H1 (cell line): ENCODE data around the gene TSR1. TPM values are rescaled to one million over a fixed set of nuclear protein-coding genes. Genes with fewer than 3 reads are reported as not detected.

Experiments
- HDAC6 ChIP-seq: IDR thresholded peaks from one replicate; pipeline ENCODE4 v1.7.1; 2012; ENCODE audit warnings: low read depth, mild to moderate bottlenecking, inconsistent platforms, low read length, moderate library complexity
- KDM1A ChIP-seq: fragments of 200-600, 300-600 bp; sonication (generic); IDR thresholded peaks from 2 replicates; pipeline ENCODE4 v1.7.1; 2016; ENCODE audit warnings: mild to moderate bottlenecking, low read length, borderline replicate concordance
- TEAD4 ChIP-seq: IDR thresholded peaks from 2 replicates; pipeline ENCODE4 v1.6.1; 2012; ENCODE audit warnings: low read depth, low read length, inconsistent platforms, mixed read lengths
- ZNF274 ChIP-seq: IDR thresholded peaks from 2 replicates; pipeline ENCODE4 v1.7.0; 2012; ENCODE audit warnings: low read length, borderline replicate concordance; ENCODE audit errors: extremely low read depth
- polyA plus RNA-seq, 7 experiments: library from polyadenylated mRNA; depleted of rRNA in 3 of 7; stranded (reverse) in 5 of 7; unstranded in 2 of 7; fragments of >200 nt in 5 of 7; fragments of 200-250 nt in 2 of 7; gene quantifications; 1 replicate in 5 of 7; 2 replicates in 1 of 7; 4 replicates in 1 of 7; pipeline versions ENCODE4 v1.2.1 to v1.2.3, GENCODE V29; 2011 to 2013; ENCODE audit warnings: missing spikeins in 2 of 7, mixed read lengths in 2 of 7
- total RNA-seq: library from RNA; stranded (reverse); fragmentation: NEBNext Ultra II Directional; extraction: Animal tissue kit (Norgen Biotek cat#: 25700); gene quantifications from 2 replicates; pipeline ENCODE4 v1.2.1, GENCODE V29; 2021

The TSR1 gene
- total and polyA plus RNA-seq, 2 of the 8 experiments (the other 6 are each of a cell fraction or from before 2014, with no cell fraction given), result 14.5 to 69.7 TPM

DNA sequence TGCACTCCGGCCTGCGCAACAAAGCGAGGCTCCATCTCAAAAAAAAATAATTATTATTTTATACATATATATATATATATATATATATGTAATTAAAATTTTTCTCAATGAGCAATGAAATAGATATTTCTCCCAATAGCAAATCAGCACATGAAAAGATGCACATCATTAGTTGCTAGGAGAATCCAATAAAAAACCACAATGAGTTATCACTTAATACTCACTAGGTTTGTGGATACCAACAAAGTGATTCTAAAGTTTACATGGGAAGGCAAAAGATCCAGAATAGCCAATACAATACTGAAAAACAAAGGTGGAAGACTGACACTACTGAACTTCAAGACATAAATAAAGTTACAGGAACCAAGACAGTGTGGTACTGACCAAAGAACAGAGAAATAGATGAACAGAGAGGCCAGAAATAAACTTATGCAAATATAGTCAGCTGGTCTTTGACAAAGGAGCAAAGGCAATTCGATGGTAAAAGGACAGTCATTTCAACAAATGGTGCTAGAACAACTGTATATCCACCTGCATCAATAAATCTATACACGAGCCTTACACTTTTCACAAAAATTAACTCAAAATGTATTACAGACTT, 46.3 kb downstream of the TSR1 start (continued):
- TF ChIP-seq KDM1A (no peak), ZNF274 (no peak), HDAC6 (no peak), TEAD4 (no peak)
